Hippocampal formation (tissue), 2 donors: ENCODE data around the gene IFT25.
A peak's percentile ranks its signal among the peaks of the same experiment; 100 is the strongest.

Source experiments
- DNase-seq, 2 donors: peaks; one replicate each; lab custom pipeline; 2025; lab: John Stamatoyannopoulos, UW

Gene IFT25

DNA sequence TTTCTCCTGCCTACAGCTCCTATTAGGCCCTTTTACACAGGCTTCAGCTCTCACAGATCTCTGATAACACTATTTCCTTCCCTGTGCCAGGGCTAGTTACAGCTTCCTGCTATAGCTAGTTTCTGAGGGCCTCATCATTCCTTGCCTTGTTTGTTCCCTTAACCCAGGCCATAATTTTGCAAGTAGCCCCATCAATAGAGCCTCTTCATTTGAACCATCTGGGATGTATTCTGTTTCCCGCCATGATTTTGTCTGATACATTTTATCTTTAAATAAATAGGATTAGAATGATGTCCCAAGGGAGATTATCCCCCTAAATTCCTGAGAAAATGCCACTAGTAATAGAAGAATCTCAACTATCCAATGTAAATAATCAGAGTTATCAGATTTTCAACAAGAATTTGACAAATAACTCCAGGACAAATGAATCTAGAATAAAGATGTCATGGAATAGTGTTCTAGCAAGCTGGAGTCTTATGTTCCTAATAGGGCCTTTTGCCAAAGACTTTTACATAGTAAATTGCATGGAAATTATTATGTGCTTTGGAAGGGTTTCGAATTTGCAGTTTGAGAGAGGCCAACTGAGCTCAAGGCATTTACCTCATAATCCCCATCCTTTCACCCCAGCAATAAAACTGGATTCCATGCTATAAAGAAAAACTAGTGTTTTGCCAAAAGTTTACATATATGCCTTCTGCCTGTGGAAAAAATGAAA lies 16.1 kb downstream of the IFT25 start:
- no peak for DNase-seq

GRCh38 chr1:53927376-53927881 lies 18.1 kb downstream of the IFT25 start:
- DNase-seq: no peak

- DNase-seq: no peak
Observed at GRCh38 chr1:53919675-53920066, 25.8 kb downstream of the IFT25 start.

DNA sequence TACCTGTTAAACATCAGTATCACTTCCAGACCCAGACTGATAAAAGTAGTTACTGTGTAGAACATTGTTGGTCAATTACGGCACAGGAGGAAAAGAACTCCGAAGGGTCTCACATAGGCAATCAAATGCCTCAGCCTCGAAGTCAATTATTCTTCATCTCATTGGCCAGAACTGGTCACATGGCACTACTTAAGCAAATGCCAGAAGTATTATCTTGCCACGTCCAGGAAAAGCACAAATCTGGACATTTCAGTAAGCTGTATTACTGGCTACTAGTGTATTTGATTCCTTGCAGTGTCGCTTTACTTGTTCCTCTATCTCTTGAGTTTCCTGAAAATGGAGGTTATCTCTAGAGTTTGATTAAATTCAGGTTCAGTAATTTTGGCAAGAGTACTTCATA lies 27.2 kb downstream of the IFT25 start:
- DNase-seq: no peak

DNA sequence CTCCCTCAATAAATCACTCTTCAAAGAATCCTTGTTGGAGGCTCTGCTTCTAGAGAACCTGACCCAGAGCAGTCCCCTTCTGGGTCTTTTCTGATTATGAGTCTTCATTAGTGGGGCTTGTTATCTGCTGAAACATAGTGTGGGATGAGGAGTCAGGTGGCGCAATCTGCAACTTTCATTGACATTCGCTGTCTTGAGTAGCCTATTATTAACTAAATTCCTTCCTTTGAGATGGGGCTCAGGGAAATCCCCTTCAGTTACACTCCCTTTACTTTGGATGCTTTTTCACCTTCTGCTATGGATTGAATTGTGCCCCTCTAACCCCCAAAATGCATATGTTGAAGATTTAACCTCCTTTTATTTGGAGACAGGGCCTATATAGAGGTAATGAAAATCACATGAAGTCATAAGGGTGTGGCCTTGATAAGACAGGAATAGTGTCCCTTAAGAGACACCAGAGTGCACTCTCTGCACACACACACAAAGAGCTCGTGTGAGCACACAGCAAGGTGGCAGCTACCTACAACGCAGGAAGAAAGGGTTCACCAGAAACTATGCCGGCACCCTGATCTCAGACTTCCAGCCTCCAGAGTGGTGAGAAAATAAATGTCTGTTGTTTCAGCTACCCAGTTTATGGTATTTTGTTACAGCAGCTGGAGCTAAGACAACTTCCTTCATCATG lies 32.0 kb downstream of the IFT25 start:
- no peak for DNase-seq

- DNase-seq: no peak
Observed at GRCh38 chr1:53911442-53911841, 34.1 kb downstream of the IFT25 start.

DNA sequence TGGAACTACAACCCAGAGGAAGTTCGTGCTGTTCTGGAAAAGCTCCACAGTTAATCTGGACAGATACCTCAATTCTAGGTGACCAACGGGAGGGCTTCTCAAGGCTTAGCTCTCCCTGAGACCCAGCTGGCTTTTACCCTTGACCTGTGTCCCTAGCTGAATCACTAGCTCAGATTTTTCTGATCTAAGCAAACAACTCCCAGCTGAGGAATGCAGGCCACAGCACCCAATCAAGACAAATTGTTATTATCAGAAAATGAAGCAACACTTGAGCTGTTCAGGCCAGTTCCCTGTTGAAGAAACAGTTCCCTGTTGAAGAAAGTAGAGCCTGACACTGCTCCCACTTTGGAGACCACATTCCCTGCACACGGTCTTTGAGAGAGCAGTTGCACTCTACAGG lies 35.6 kb downstream of the IFT25 start:
- no peak for DNase-seq

DNA sequence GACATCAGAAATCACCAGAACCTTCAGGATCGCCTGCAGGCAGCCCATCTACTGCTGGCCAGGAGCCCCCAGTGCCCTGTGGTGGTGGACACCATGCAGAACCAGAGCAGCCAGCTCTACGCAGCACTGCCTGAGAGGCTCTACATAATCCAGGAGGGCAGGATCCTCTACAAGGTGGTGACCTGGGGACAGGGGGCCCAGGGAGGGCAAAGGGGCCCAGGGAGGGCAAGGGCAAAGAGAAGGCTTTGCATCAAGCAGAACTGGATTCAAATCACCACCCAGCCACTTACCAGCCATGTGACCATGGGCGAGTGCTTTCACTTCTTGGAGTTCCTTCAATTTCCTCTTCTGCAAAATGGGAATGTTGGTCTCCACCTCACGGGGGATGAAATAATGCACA lies 39.4 kb downstream of the IFT25 start:
- no peak for DNase-seq

- no peak for DNase-seq
Observed at GRCh38 chr1:53905509-53905908, 40.0 kb downstream of the IFT25 start.

DNA sequence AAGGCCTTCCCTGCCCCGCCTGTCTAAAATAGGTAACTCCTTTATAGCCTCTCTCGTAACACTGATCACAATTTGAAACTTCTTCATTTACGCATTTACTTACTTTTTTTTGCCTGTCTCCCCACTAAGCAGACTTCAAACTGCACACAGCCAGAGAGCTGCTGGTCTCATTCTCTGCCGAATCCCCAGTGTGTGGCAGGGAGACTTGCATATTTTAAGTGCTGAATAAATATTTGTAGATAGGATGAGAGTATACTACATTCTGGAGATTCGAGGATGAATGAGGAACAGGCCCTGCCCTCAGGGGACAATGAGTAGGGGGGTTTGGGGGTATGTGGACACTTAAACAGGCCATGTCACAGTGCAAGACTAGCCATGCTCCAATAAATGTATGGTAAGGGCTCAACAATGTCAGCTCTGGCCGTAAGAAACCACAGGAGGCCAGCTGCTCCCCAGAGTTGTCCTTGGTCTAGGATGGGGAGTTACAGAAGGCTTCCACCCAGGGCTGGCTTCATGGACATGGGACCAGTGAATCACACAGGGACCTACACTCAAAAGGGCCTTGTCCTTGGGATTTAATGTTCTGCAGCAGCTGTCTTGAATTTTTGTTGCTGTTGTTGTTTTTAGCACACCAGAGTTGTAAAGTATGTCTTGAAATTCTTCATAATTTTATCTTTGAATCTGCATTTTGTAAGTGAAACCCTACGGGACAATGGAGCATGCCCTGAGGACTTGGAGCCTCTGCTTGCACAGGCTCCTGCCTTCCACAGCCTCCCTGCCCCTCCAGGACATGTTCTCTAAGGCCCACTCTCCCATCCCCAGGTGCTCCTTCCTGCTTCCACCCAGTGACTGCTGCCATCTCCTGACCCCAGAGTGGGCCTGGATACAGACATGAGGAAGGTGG lies 43.0 kb downstream of the IFT25 start:
- DNase-seq: no peak

DNA sequence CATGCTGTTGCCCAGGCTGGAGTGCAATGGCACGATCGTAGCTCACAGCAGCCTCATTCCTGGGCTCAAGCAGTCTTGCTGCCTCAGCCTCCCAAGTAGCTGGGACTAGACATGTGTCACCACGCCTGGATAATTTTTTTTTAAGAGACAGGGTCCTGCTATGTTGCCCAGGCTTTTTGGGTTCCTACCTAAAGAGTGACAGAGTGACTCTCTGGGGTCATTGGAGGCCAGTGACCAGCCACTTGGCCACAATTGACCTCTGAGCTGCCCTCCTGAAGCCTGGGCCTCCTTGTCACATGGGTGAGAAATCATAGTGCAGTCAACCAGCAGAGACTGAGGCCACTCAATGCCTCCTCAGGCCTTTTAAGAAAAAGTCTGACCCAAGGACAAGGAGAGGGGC lies 45.8 kb downstream of the IFT25 start:
- no peak for DNase-seq

DNA sequence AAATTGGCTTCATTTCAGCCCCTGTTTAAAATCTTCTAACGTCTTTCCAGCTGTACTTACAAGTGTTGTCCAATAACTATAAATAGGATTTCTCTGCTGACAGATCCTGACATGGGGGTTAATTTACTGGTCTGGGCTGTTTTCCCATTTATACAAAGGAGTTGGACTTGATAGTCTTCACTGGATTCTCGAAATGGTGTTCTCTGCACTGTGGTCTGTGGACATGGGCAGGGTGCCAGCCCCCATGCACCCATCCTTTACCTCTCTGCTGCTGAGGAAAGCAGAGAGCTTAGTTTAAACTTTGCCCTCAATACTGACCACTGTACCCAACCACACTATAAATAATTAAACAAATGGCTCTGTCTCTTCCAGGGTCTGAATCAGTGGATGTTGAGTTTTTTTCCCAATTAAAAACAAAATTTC lies 46.3 kb downstream of the IFT25 start:
- DNase-seq: no peak

DNA sequence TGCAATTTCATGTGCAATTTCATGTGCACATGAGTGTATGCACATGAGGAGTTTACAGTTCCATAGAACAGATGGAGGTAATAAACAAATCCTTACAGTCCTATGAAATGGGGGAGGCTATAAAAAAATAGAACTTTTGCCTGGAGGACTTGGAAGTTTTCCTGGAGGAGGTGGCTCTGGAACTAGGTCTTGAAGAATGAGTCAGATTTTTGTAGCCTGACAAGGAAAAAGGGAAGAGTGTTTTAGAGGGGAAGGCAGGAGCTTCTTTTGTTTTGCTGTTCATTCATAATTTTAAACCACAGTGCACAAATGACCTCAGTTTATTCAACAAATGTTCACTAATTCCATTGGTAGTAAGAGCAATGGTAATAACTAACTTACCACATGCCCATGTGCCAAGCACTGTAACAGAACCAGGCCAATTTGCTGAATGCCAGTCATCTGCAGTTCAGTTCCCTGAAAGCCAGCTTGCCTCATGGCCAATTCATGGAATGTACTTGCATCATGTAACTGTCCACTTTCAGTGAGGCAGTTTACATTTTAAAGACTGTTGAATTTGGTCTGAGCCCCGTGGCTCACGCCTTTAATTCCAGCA lies 48.8 kb downstream of the IFT25 start:
- peak in 1 of 2 donors; percentile 51 for DNase-seq

DNA sequence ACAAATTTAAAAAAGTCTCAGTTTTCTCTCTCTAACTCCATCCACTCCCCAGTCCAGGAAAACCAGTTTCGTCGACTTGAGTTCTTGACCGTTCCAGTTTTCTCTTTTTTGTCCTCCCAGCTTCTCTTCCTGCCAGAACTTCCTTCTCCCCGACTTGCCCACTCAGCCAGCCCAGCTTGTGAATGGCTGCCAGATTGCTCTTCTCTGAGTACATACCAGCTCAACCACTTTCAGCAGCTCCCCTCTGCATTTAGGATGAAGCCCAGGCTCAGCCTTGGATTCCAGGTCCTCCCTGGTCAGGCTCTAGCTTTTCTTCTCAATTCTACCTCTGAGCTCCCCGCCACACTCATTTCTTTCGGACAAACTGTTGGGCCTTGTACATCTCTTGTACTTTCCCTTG lies 50.1 kb downstream of the IFT25 start:
- no peak for DNase-seq

DNA sequence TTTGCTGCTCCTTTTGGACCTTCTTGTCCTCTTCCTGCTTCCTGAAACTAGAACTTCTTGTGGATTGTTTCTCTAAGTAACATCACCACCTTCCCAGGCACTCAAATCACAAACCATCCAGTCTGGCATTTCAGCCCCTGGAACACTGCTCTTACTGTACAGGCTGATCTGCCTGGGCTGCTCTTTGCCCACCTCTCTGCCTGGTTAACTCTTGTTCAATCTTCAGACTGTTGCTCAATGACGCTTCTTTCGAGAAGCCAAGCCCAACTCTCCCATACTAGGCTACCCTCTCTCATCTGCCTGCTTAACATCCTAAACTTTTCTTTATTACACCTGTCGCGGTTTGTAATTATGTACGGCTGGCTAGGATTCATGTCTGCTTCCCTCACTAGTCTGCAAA lies 50.9 kb downstream of the IFT25 start:
- no peak for DNase-seq

DNA sequence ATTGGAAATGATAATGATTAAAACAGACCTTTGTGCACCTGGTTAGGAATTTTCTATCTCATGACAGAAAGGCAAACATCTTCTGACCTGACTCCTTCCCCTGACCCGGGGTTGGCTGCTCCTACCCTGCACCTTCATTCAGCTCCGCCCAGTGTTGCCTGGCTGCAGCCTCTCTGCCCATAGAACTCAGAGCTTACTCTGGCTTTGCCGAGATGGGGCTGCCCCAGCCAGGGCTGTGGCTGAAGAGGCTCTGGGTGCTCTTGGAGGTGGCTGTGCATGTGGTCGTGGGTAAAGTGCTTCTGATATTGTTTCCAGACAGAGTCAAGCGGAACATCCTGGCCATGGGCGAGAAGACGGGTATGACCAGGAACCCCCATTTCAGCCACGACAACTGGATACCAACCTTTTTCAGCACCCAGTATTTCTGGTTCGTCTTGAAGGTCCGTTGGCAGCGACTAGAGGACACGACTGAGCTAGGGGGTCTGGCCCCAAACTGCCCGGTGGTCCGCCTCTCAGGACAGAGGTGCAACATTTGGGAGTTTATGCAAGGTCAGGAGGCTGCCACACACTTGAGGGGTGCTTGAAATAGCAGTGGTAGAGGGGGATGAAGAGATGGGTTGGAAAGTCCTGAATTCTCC lies 51.4 kb downstream of the IFT25 start, which contains the start of gene DIO1:
Gene DIO1 (plus strand): TSS at position 189 of the 638 bp plus-strand sequence. CDS start 24 bp downstream, at position 213.
- no peak for DNase-seq

DNA sequence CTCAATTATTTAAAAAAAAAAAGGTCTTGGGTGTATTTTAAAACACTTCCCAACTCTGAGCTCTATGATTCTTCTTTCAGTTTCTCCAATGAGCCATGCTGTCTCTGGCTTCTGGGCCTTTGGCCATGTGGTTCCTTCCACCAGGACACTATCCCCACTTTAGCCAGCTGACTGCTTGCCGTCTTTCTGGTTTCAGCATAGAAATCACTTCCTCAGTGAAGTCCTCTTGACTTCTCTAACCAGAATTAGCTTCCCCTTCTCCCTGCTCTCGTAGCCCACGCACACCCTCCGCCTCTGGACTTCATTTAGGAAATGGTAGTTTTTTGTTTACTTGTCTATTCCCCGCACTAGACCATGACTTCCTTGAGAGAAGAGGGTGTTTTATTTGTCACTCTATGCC lies 52.6 kb downstream of the IFT25 start:
- peak; percentile 47 to 68 for DNase-seq

DNA sequence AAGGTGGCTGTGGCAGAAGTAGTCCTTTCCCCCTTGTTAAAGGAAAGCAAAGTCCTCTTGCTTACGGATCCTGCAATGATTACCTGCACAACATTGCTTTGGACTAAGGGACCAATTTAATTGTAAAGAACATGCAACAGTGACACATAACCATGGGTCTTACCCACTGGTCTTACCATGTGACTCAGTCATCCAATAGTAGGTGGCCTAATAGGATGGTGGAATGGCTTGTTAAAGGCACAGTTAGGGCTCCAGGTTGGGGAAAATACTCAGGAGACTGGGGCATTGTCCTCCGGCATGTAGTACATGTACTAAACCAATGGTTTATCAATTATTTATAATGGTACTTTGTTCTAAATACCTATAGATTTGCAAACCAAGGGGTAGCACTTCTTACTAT lies 53.8 kb downstream of the IFT25 start:
- DNase-seq: no peak

GRCh38 chr1:53891018-53891417 lies 54.5 kb downstream of the IFT25 start:
- DNase-seq: no peak

GRCh38 chr1:53890522-53890941 lies 55.0 kb downstream of the IFT25 start:
- DNase-seq: no peak
